Activated CD8-positive, alpha-beta memory T cell treated with anti-CD3 and anti-CD28 coated beads, Interleukin-2, amount 10 ng/mL, durations not matched to agents 7 days and 5 days (primary cell): ENCODE results near the gene ZBTB12. TPM values are rescaled to one million over a fixed set of nuclear protein-coding genes. Genes with fewer than 3 reads are reported as not detected.
"Not testable (repeated sequence)": the region's sequence is repeated elsewhere in the genome, so short reads cannot be mapped to it uniquely, and the experiment has no call there.

Experiments
- ATAC-seq: fragments of 150-1000 bp; cut with Tn5 transposase; one replicate; pipeline ENCODE4 v1.10.0; 2021; ENCODE audit warnings: moderate library complexity
- CTCF ChIA-PET: fragments of 350-600 bp; sonication (Branson Sonifier 250); formaldehyde crosslinking; loops from one replicate; lab custom pipeline; 2021; ENCODE audit warnings: antibody characterized with exemption; lab: Charles Lee
- DNase-seq: peaks from one replicate; pipeline ENCODE4 v3.0.0-alpha.2; 2020
- H3K27ac Mint-ChIP-seq: one replicate; pipeline ENCODE4 v1.8.0; 2021; ENCODE audit warnings: mild to moderate bottlenecking, mixed read lengths
- H3K27me3 Mint-ChIP-seq: one replicate; pipeline ENCODE4 v1.8.0; 2021; ENCODE audit warnings: mixed read lengths
- H3K36me3 Mint-ChIP-seq: one replicate; pipeline ENCODE4 v1.8.0; 2021; ENCODE audit warnings: mild to moderate bottlenecking, mixed read lengths
- H3K4me1 Mint-ChIP-seq: one replicate; pipeline ENCODE4 v1.8.0; 2021; ENCODE audit warnings: mixed read lengths
- H3K4me3 Mint-ChIP-seq: one replicate; pipeline ENCODE4 v1.8.0; 2021; ENCODE audit warnings: mild to moderate bottlenecking, moderate library complexity, mixed read lengths
- H3K9me3 Mint-ChIP-seq: one replicate; pipeline ENCODE4 v1.8.0; 2022; ENCODE audit warnings: low read depth, mixed read lengths
- total RNA-seq, 2 experiments: library from RNA; stranded (reverse); gene quantifications; one replicate each; pipeline ENCODE4 v1.2.3, GENCODE V29; 2021

Gene ZBTB12
- total RNA-seq, 2 experiments from 2014 or later: 1.5 to 3.3 TPM

DNA sequence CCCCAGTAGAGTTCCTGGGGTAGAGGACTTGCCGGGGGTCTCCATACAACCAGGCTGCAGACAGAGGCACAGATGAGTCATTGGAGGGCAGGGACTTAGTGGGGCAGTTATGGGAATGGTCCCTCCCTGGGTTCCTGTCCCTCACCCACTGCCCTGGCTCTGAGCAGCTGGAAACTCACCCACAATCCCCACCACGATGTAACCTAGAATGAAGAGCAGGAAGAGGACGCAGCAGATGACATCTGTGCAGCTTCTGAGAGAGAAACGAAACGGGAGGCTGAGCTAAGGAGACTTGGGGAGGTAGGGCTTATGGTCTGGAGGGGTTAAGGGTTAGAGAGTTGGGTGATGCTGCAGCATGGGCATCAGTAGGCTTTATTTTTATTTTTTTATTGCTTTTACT is 26.0 kb downstream of the ZBTB12 start:
- no peak for DNase-seq
- no peaks in the 10 kb centered on the region for H3K9me3 Mint-ChIP-seq
- H3K27me3 Mint-ChIP-seq: no peaks in the 10 kb centered on the region
- H3K36me3 Mint-ChIP-seq: peaks cover 4% of the 10 kb centered on the region
- H3K4me3 Mint-ChIP-seq: no peak overlapping the region
- no peak for ATAC-seq
- CTCF ChIA-PET: interaction anchor here (1.8 kb wide), 1 partner anchor 107 kb away, joined by 5 read pairs; no protein-coding TSS in a partner anchor
- H3K27ac Mint-ChIP-seq: no peak overlapping the region
- H3K4me1 Mint-ChIP-seq: peaks cover 5% of the 10 kb centered on the region

DNA sequence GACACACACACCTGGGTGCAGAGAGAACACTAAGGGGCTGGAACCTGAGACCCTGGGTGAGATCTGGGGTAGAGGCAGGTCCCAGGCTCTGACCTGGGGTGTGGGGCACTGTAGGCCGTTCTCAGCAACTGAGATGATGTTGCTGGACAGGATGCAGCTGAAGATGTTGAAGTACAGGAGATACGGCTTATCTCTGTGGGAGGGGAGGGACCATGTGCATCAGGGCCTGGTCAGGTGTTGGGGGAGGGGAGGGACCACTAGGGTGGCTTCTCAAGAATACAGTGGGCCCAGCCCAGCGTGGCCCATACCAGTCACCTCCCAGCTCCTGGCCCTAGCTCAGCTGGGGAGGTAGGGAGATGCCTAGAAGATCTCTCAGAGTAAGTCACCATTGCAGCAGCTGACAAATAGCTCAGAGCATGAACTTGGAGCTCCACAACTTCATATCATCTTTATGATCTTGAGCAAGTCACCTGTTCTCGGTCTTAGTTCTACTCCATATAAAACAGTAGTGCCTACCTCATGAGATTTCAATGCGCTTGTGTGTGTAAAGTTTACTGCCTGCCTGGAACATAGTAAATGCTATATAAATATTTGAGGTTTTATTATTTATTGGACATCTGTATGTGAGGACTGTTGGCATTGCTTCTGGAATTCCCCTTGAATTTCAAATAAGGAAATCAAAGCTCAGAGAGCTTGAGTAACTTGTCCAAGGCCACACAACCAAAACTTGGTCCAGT is 26.9 kb downstream of the ZBTB12 start:
- no peak overlapping the region for H3K27ac Mint-ChIP-seq
- ATAC-seq (peak; percentile 16), DNase-seq (no peak)
- no peaks in the 10 kb centered on the region for H3K9me3 Mint-ChIP-seq
- peaks cover 2% of the 10 kb centered on the region for H3K36me3 Mint-ChIP-seq
- CTCF ChIA-PET: interaction anchor here (0.8 to 1.8 kb wide), 4 partner anchors 14 to 106 kb away, joined by 3 to 8 read pairs (median 4); no protein-coding TSS in a partner anchor
- H3K4me3 Mint-ChIP-seq: no peak overlapping the region
- peaks cover 5% of the 10 kb centered on the region for H3K4me1 Mint-ChIP-seq
- no peaks in the 10 kb centered on the region for H3K27me3 Mint-ChIP-seq

DNA sequence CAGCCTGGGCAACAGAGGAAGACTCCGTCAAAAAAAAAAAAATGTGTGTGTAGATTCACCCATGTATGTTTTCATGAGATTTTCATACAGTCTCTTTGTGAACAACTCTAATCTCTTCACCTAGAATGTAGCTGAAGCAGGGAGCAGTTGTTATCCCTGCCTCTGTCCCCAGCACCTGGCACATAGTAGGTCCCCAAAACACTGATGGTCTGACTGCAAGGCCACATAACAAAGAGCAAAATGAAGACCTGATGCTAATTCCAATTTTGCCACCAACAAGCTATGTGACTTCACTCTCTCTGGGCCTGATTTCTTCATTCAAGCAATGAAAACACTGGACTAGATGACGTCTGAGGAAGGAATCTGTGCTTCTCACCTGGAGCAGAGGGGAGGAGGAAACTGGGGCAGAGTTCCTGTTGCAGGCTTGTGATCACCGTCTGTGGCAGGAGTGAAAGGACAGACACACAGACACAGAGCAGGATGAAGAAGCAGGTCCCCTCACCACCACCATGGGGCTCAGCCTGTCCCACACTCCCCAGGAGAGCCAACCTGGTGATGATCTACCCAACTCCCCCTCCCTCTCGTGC is 27.7 kb downstream of the ZBTB12 start:
- Mint-ChIP-seq H3K36me3 (no peaks in the 10 kb centered on the region), H3K27ac (no peak overlapping the region), H3K4me1 (peaks cover 5% of the 10 kb centered on the region), H3K4me3 (no peak overlapping the region), H3K9me3 (no peaks in the 10 kb centered on the region), H3K27me3 (no peaks in the 10 kb centered on the region)
- CTCF ChIA-PET: interaction anchor here (0.8 to 1.3 kb wide), 2 partner anchors 15 to 78 kb away, joined by 3 to 8 read pairs; no protein-coding TSS in a partner anchor
- DNase-seq (no peak), ATAC-seq (no peak)

DNA sequence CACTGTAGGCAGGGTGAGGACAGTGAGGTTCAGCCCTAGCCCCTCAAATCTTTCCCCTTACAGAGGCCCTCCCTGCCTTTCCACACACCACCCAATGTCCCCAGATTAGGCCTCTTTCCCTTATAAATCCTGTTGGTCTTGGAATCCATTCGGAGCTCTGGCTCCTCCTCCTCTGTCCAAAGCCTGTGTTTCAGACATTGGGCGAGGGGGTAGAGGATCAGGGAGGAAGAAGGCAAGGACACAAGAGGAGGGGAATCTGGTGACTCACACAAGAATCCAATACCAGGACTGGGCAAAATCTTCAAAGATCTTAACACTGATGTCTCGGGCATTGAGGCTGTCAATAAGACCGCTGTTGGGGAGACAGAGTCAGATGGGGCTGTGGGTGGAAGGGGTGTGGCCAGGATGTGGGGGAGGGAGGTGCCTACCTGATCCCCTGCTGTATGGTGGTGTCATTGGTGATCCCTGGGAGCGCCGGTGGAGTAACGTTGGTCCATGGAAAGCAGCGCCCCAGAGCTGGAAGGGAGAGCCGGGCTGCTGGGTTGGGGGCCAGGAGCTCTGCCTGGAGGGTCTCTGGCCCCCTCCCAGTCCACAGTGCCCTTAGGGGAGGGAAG is 30.7 kb downstream of the ZBTB12 start:
- CTCF ChIA-PET: no interaction called here
- DNase-seq (no peak), ATAC-seq (no peak)
- H3K4me1 Mint-ChIP-seq: peaks cover 5% of the 10 kb centered on the region
- no peaks in the 10 kb centered on the region for H3K9me3 Mint-ChIP-seq
- H3K27ac Mint-ChIP-seq: no peak overlapping the region
- H3K27me3 Mint-ChIP-seq: no peaks in the 10 kb centered on the region
- no peak overlapping the region for H3K4me3 Mint-ChIP-seq
- no peaks in the 10 kb centered on the region for H3K36me3 Mint-ChIP-seq

DNA sequence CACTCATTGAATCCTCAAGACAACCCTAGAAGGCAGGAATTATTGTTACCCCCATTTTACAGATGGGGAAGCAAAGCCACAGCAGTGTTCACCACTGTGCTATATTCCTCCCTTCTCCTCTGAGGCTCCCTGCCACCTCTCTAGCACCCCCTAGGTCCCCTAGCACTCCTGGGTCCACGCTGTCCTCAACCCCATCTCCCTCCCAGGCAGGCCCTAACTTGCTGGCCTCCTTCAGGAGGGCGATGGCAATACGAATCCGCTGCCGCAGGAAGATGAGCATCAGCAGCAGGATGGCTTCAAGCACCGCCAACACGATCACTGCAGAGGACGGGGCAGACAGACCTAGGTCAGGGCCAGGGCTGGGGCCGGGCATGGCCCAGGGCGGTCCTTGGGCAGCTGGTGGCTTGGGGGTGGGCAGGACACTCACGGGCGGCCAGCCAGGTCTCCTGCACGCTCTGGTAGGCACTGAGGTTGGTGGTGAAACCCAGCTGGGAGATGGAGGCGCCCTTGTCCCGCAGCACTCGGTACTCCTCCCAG is 31.4 kb downstream of the ZBTB12 start:
- no peaks in the 10 kb centered on the region for H3K27me3 Mint-ChIP-seq
- H3K9me3 Mint-ChIP-seq: no peaks in the 10 kb centered on the region
- no peaks in the 10 kb centered on the region for H3K36me3 Mint-ChIP-seq
- CTCF ChIA-PET: no interaction called here
- DNase-seq (no peak), ATAC-seq (no peak)
- H3K4me3 Mint-ChIP-seq: no peak overlapping the region
- no peak overlapping the region for H3K27ac Mint-ChIP-seq
- peaks cover 4% of the 10 kb centered on the region for H3K4me1 Mint-ChIP-seq

DNA sequence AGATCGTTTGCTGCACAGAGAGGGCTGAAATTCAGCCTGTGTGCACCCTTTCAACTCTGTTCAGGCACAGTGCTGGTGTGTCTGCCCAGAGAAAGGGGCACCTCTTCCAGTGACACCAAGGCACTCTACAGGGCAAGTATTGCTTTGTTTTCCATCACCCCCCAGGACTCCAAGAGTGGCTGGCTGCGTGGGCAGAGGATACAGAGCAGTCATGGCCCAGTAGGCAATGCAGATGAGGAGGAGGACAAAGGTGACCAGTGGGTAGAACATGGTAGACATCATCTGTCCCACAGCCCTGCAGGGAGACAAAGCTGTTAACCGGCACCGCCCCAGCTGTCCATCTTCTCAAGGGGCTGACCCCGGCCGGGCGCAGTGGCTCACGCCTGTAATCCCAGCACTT is 32.5 kb downstream of the ZBTB12 start:
- H3K36me3 Mint-ChIP-seq: no peaks in the 10 kb centered on the region
- no peak overlapping the region for H3K4me3 Mint-ChIP-seq
- no peaks in the 10 kb centered on the region for H3K27me3 Mint-ChIP-seq
- H3K27ac Mint-ChIP-seq: no peak overlapping the region
- peaks cover 7% of the 10 kb centered on the region for H3K4me1 Mint-ChIP-seq
- DNase-seq: no peak
- no peaks in the 10 kb centered on the region for H3K9me3 Mint-ChIP-seq
- CTCF ChIA-PET: no interaction called here
- ATAC-seq: no peak

DNA sequence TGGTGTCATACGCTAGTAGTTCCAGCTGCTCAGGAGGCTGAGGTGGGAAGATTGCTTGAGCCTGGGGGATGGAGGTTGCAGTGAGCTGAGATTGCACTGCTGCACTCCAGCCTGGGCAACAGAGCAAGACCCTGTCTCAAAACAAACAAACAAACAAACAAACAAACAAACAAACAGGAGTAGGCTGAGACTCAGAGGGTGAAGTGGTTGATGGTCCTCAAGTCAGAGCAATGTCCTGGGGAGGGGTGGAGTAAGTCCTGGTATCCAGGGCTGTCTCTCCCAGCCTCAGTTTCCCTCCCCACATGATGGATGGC is 33.3 kb downstream of the ZBTB12 start:
- H3K9me3 Mint-ChIP-seq, H3K4me1 Mint-ChIP-seq: not testable (repeated sequence)

DNA sequence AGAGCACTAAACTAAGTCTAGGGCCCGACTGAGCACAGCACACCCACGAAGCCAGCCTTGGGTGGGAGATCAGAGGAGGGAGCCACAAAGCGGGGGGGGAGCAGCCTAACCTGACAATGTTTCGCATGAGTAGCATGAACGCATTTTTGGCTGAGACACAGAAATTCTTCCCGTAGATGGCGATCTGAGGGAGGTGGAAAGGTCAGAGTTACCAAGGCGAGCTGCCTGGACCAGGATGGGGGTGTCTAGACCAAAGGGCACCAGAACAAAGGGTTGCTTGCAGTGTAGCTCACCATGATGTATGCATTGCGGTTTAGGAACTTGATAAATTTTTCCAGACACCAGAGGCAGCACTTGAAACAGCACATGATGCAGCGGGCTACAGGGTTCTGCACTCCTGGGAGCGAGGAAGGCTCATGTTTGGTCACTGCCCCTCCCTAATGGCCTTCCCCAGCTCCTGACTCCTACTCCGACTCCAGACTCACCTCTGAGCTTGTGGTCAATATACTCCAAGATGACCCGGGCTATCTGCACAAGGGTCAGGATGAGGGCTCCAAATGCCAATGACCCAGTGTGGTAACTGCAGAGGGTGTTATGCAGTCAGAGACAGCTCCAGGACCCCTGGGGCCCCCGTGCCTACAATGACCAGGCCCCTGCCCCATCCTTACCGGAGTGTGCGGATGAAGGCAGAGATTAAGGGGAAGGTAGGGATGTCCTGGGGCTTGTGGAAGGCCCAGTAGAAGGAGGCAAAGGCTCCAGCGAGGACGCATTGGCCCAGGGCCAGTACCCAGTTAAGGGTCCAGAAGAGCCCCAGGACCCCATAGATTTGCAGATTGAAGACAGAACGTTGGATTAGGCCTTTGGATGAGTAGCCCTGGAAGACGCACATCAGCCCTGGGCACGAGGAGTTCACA is 36.4 kb downstream of the ZBTB12 start:
- H3K9me3 Mint-ChIP-seq: no peaks in the 10 kb centered on the region
- DNase-seq: no peak
- H3K27ac Mint-ChIP-seq: no peak overlapping the region
- no peaks in the 10 kb centered on the region for H3K36me3 Mint-ChIP-seq
- ATAC-seq: no peak
- CTCF ChIA-PET: interaction anchor here (1.3 kb wide), 1 partner anchor 23 kb away, joined by 3 read pairs; no protein-coding TSS in a partner anchor
- peaks cover 22% of the 10 kb centered on the region for H3K4me1 Mint-ChIP-seq
- H3K27me3 Mint-ChIP-seq: no peaks in the 10 kb centered on the region
- no peak overlapping the region for H3K4me3 Mint-ChIP-seq

More for the DNA sequence above, 33.3 kb downstream of the ZBTB12 start:
- not testable (repeated sequence) for H3K4me3 Mint-ChIP-seq, H3K27ac Mint-ChIP-seq, H3K36me3 Mint-ChIP-seq, H3K27me3 Mint-ChIP-seq, ATAC-seq, DNase-seq
- CTCF ChIA-PET: interaction anchor here (0.7 to 1.0 kb wide), 2 partner anchors 25 to 38 kb away, joined by 3 to 4 read pairs; no protein-coding TSS in a partner anchor

DNA sequence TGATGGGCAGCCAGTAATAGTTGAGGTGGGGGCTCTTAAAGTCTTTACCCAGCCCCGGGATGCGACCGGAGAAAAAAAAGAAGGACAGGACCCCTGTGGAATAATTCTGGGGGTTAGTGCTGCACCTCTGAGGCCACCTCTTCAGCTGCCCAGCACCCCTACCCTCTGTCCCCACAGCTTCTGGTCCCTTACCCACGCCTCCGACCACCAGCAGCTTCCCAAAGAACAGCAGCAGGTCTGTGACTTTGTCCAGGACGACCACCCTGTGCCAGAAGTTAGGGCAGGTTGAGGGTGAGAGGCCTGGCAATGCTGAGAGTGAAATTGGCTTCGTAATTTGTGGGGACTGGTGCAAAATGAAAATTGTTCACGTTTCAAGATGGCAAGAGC is 37.1 kb downstream of the ZBTB12 start:
- Mint-ChIP-seq H3K27me3 (no peaks in the 10 kb centered on the region), H3K4me3 (no peak overlapping the region), H3K36me3 (no peaks in the 10 kb centered on the region), H3K27ac (no peak overlapping the region), H3K9me3 (no peaks in the 10 kb centered on the region), H3K4me1 (peaks cover 22% of the 10 kb centered on the region)
- CTCF ChIA-PET: interaction anchor here (1.1 to 1.3 kb wide), 4 partner anchors 24 to 313 kb away, joined by 3 to 5 read pairs (median 4); partner anchors contain the start of gene EHMT2
- DNase-seq (no peak), ATAC-seq (no peak)

DNA sequence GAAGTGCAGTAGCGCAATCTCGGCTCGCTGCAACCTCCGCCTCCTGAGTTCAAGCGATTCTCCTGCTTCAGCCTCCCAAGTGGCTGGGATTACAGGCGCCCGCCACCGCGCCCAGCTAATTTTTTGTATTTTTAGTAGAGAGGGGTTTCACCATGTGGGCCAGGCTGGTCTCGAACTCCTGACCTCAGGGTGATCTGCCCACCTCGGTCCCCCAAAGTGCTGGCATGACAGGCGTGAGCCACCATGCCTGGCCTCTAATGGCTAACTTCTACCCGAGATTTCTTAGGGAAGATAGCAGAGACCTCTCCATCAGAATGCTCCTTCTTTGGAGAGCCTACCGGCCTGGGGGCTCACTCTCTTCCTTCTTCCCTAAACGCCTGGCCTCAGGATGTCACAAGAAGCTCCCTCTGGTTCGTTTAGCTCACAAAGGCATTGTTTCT is 37.7 kb downstream of the ZBTB12 start:
- not testable (repeated sequence) for H3K36me3 Mint-ChIP-seq, DNase-seq, H3K27me3 Mint-ChIP-seq, ATAC-seq, H3K9me3 Mint-ChIP-seq
- H3K4me1 Mint-ChIP-seq: peaks cover 22% of the 10 kb centered on the region
- CTCF ChIA-PET: interaction anchor here (0.7 to 2.8 kb wide), 10 partner anchors 12 to 313 kb away, joined by 3 to 8 read pairs (median 4); partner anchors contain the start of genes EHMT2 and LY6G5C
- peak overlapping the region; percentile 90 for H3K27ac Mint-ChIP-seq
- peak overlapping the region; percentile 93 for H3K4me3 Mint-ChIP-seq

DNA sequence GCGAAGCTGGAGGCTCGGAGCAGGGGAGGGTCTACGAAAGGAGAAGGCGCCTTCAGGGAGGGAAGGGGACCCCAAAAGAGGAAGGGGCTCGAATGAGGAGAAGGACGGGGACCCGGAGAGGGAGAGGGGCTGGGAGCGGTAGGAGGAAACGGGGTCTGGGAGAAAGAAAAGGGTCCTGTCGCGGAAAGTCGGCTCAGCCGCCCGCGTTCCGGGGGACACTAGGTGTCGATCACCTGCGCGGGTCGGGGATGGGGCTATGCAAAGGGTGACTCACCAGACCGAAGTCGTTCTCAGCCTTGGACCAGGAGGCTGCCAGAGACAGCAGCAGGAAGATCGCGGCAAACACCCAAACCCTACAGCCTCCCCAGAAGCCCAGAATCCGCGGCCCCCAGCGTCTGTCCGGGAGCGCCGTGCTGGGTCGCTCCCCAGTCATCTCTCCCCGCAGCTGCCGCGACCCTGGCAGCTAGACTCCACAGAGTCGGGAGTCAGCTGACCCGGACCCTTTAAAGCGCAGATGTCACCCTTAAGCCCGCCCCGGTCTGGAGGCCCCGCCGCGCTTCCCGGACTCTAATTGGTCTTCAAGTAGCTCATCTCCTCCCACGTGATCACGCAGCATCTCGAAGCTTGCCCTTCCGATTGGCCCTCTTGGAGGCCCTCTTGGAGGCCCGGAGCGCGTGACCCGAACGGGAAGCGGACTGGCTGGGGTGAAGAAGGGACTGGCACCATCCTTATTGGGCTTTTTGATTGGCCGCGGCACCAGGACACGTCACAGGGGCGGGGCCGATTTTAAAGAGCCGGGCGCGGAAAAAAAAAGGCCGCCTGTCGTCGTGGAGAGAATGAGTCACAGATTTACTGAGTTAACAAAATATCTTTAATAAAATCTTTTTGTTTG is 39.3 kb downstream of the ZBTB12 start, which contains the start of gene NEU1:
Gene NEU1, minus strand, starts transcription at position 478 of the 892 bp plus-strand sequence. Its CDS starts 45 bp downstream, at position 433.
- CTCF ChIA-PET: interaction anchor here (0.6 to 2.8 kb wide), 12 partner anchors 10 to 266 kb away, joined by 3 to 10 read pairs (median 3); partner anchors contain the start of gene EHMT2
- Mint-ChIP-seq H3K9me3 (no peaks in the 10 kb centered on the region), H3K4me3 (peak within 1 kb of the TSS; percentile 93), H3K36me3 (peaks cover 3% of the 10 kb centered on the region), H3K27me3 (no peaks in the 10 kb centered on the region), H3K27ac (peak within 1 kb of the TSS; percentile 90), H3K4me1 (peaks cover 22% of the 10 kb centered on the region)
- DNase-seq (peak; percentile 100), ATAC-seq (peak; percentile 92)
